ENCODE measurements around the gene MICAL1.
A peak's percentile ranks its signal among the peaks of the same experiment; 100 is the strongest.
"Not testable (repeated sequence)": the region's sequence is repeated elsewhere in the genome, so short reads cannot be mapped to it uniquely, and the experiment has no call there.

The MICAL1 gene

DNA sequence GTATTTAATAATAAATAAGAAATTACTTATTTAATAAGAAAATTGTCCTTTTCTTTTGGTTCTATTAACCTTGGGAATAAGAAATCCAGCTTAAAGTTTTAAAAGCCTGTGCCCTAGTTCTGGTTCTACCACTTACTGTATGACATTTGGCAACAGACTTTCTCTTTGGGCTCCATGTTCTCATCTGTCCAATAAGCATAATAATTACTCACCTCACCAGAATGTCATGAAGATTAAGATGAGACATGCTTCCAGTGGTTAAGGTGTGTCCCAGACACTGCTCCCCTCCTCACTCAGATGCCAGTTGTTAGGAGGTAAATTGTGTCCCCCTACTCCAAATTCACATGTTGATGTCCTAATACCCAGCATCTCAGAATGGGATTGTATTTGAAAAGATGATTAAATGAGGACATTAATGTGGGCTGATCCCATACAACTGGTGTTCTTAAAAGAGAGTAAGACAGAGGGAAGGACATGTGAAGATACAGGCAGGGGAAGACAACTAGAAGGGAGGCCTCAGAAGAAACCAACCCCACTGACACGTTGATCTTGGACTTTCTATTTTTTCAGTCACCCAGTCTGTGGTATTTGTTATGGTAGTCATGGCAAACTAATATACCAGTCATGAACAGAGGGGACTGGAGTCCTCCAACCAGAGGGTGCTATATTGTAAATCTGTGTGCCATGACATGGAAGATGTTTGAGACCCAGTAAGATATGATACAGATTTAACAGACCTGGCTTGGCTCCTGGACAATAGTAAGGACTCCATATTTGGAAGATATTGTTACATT lies 6.4 kb upstream of the MICAL1 start:
- Histone ChIP-seq H3K27ac (replicated peaks) (no peak overlapping the region), H3K27me3 (ENCODE audit: insufficient read depth, poor library complexity, severe bottlenecking) (no peaks in the 10 kb centered on the region), H3K4me3 (replicated peaks; ENCODE audit: insufficient read depth, low read length) (no peak overlapping the region)
- DNase-seq (ENCODE audit: low read depth in 1 of 2, low spot score in 1 of 2) = no peak
- TF ChIP-seq SPI1 (IDR thresholded peaks at IDR 0.05; ENCODE audit: borderline replicate concordance, low read depth) (no peak), GABPA (IDR thresholded peaks at IDR 0.05; ENCODE audit: low read depth) (no peak), POLR2AphosphoS5 (IDR thresholded peaks at IDR 0.05; ENCODE audit: low read depth) (no peak)
- TF ChIP-seq, protein P1, sequence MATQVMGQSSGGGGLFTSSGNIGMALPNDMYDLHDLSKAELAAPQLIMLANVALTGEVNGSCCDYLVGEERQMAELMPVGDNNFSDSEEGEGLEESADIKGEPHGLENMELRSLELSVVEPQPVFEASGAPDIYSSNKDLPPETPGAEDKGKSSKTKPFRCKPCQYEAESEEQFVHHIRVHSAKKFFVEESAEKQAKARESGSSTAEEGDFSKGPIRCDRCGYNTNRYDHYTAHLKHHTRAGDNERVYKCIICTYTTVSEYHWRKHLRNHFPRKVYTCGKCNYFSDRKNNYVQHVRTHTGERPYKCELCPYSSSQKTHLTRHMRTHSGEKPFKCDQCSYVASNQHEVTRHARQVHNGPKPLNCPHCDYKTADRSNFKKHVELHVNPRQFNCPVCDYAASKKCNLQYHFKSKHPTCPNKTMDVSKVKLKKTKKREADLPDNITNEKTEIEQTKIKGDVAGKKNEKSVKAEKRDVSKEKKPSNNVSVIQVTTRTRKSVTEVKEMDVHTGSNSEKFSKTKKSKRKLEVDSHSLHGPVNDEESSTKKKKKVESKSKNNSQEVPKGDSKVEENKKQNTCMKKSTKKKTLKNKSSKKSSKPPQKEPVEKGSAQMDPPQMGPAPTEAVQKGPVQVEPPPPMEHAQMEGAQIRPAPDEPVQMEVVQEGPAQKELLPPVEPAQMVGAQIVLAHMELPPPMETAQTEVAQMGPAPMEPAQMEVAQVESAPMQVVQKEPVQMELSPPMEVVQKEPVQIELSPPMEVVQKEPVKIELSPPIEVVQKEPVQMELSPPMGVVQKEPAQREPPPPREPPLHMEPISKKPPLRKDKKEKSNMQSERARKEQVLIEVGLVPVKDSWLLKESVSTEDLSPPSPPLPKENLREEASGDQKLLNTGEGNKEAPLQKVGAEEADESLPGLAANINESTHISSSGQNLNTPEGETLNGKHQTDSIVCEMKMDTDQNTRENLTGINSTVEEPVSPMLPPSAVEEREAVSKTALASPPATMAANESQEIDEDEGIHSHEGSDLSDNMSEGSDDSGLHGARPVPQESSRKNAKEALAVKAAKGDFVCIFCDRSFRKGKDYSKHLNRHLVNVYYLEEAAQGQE (IDR thresholded peaks at IDR 0.05; ENCODE audit: insufficient replicate concordance, low read depth) = no peak
- TF ChIP-seq, protein P2, sequence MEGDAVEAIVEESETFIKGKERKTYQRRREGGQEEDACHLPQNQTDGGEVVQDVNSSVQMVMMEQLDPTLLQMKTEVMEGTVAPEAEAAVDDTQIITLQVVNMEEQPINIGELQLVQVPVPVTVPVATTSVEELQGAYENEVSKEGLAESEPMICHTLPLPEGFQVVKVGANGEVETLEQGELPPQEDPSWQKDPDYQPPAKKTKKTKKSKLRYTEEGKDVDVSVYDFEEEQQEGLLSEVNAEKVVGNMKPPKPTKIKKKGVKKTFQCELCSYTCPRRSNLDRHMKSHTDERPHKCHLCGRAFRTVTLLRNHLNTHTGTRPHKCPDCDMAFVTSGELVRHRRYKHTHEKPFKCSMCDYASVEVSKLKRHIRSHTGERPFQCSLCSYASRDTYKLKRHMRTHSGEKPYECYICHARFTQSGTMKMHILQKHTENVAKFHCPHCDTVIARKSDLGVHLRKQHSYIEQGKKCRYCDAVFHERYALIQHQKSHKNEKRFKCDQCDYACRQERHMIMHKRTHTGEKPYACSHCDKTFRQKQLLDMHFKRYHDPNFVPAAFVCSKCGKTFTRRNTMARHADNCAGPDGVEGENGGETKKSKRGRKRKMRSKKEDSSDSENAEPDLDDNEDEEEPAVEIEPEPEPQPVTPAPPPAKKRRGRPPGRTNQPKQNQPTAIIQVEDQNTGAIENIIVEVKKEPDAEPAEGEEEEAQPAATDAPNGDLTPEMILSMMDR (IDR thresholded peaks at IDR 0.05; ENCODE audit: insufficient read depth, low read length) = no peak

DNA sequence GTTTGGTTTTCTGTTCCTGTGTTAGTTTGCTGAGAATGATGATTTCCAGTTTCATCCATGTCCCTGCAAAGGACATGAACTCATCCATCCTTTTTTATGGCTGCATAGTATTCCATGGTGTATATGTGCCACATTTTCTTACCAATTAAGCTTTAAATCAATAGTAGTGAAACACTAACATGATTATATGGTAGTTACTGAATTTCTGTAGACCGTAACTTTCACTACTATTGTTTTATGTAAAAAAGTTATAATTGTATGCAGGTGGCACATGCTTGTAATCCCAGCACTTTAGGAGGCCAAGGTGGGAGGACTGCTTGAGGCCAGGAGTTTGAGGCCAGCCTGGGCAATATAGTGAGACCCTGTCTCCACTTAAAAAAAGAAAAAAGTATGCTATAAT lies 5.6 kb upstream of the MICAL1 start:
- H3K27ac ChIP-seq (replicated peaks); DNase-seq (ENCODE audit: low read depth in 1 of 2, low spot score in 1 of 2); H3K27me3 ChIP-seq (ENCODE audit: insufficient read depth, poor library complexity, severe bottlenecking); H3K4me3 ChIP-seq (replicated peaks; ENCODE audit: insufficient read depth, low read length): not testable (repeated sequence)

DNA sequence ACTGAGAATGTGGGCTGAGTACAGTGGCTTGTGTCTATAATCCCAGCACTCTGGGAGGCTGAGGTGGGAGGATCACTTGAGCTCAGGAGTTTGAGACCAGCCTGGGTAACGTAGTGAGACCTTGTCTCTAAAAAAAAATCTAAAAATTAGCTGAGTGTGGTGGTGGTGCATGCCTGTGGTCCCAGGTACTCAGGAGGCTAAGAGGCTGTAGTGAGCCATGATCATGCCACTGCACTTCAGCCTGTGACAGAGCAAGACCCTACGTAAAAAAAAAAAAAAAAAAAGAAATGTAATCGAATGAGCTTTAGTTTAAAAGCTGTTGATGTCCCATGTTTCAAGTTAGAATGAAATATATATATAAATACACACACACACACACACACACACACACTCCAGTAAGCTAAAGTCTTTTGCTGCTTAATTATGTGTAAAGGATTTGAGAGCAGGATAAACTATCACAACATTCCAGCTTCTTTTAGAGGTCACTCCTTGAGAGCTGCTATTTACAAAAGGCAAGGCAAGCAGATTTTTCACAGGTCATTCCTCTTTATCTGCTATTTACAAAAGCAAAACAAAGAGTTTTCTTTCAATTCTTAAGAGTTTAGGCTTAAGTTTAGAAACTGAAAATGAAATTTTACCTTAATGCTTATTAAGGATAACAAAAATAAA lies 4.7 kb upstream of the MICAL1 start:
- TF ChIP-seq, protein P1 (IDR thresholded peaks at IDR 0.05; ENCODE audit: insufficient replicate concordance, low read depth) = no peak
- TF ChIP-seq SPI1 (IDR thresholded peaks at IDR 0.05; ENCODE audit: borderline replicate concordance, low read depth) (no peak), GABPA (IDR thresholded peaks at IDR 0.05; ENCODE audit: low read depth) (no peak), POLR2AphosphoS5 (IDR thresholded peaks at IDR 0.05; ENCODE audit: low read depth) (no peak)
- TF ChIP-seq, protein P2 (IDR thresholded peaks at IDR 0.05; ENCODE audit: insufficient read depth, low read length) = no peak
- H3K4me3 ChIP-seq (replicated peaks; ENCODE audit: insufficient read depth, low read length) = no peak overlapping the region
- H3K27ac ChIP-seq (replicated peaks) = no peak overlapping the region
- DNase-seq (ENCODE audit: low read depth in 1 of 2, low spot score in 1 of 2) = no peak
- no peaks in the 10 kb centered on the region for H3K27me3 ChIP-seq (ENCODE audit: insufficient read depth, poor library complexity, severe bottlenecking)

DNA sequence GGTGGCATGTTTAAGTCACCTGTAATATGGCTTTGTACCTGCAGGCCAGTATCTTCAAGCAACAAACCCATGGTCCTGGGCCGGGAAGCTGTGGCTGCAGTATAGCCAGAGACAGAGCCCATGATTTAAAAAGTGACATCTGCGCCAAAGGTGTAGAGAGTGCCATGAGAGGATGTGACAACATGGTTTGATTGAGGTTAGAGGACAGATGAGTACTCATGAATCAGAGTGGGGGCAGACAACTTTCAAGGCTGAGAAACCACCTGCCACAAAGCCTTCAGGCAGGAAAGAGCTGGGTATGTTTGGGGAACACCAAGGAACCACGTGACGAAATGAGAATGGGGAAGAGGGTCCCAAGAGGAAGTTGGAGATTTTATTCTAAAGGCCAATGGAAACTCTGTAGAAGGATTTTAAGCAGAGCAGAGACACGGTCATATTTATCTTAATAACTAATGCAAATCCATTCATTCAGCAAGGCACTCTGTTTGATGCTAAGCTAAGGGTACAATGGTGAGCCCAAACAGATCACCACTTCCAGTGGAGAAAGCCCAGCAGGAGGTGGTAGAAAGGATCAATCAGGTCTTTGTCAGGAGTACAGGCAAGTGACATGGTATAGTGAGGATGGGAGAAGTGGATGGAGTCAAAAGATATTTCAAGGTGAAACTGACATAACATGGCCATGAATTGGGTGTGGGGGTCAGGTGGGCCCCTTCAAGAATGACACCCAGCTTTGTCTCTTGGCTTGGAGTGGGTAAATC lies 3.4 kb upstream of the MICAL1 start:
- Histone ChIP-seq H3K27me3 (ENCODE audit: insufficient read depth, poor library complexity, severe bottlenecking) (no peaks in the 10 kb centered on the region), H3K4me3 (replicated peaks; ENCODE audit: insufficient read depth, low read length) (no peak overlapping the region), H3K27ac (replicated peaks) (no peak overlapping the region)
- peak; percentile 54 to 62 for DNase-seq (ENCODE audit: low read depth in 1 of 2, low spot score in 1 of 2)
- TF ChIP-seq GABPA (IDR thresholded peaks at IDR 0.05; ENCODE audit: low read depth) (peak; percentile 46; the same call in 1 of the 2 replicates), SPI1 (IDR thresholded peaks at IDR 0.05; ENCODE audit: borderline replicate concordance, low read depth) (peak; percentile 92), POLR2AphosphoS5 (IDR thresholded peaks at IDR 0.05; ENCODE audit: low read depth) (peak; percentile 48; the same call in 1 of the 2 replicates)
- TF ChIP-seq, protein P1 (IDR thresholded peaks at IDR 0.05; ENCODE audit: insufficient replicate concordance, low read depth) = no peak
- TF ChIP-seq, protein P2 (IDR thresholded peaks at IDR 0.05; ENCODE audit: insufficient read depth, low read length) = no peak
